Endothelial cell of umbilical vein (primary cell): ENCODE data around the gene ADSL.

Source experiments
- EZH2 ChIP-seq: IDR thresholded peaks from 2 replicates; pipeline ENCODE4 v1.6.1; 2012; ENCODE audit warnings: borderline replicate concordance, low read depth, mild to moderate bottlenecking, moderate library complexity, low read length, inconsistent platforms; ENCODE audit not compliant: severe bottlenecking
- GATA2 ChIP-seq: IDR thresholded peaks from 2 replicates; pipeline ENCODE4 v1.7.0; 2011; ENCODE audit warnings: low read depth, mild to moderate bottlenecking, moderate library complexity, mixed read lengths, low read length; ENCODE audit not compliant: insufficient read length, insufficient read depth
- JUN ChIP-seq: IDR thresholded peaks from 2 replicates; pipeline ENCODE4 v1.6.1; 2011; ENCODE audit warnings: borderline replicate concordance, low read depth; ENCODE audit not compliant: insufficient read length, insufficient read depth
- MYC ChIP-seq: IDR thresholded peaks from one replicate; pipeline ENCODE4 v1.6.1; 2011; ENCODE audit warnings: mild to moderate bottlenecking, low read depth, low read length
- POLR2A ChIP-seq: IDR thresholded peaks from 2 replicates; pipeline ENCODE4 v1.6.1; 2012; ENCODE audit warnings: low read depth, mild to moderate bottlenecking, control low read depth, low read length
- POLR2AphosphoS5 ChIP-seq: IDR thresholded peaks from 2 replicates; pipeline ENCODE4 v1.6.1; 2012; ENCODE audit warnings: low read depth, mild to moderate bottlenecking, control low read depth, low read length, moderate library complexity; ENCODE audit not compliant: insufficient read depth
- TF ChIP-seq, protein P1 (sequence below), 2 donors: IDR thresholded peaks; 1 replicate in 1 of 2; 2 replicates in 1 of 2; pipeline ENCODE4 v1.5.1; 2011; ENCODE audit warnings: low read length in 2 of 2, mild to moderate bottlenecking in 2 of 2, moderate library complexity in 2 of 2, control low read depth in 1 of 2, inconsistent platforms in 1 of 2, low read depth in 1 of 2; ENCODE audit not compliant: insufficient read depth in 1 of 2; ENCODE audit errors: extremely low read depth in 1 of 2
- TF ChIP-seq, protein P2 (sequence below): IDR thresholded peaks from 2 replicates; pipeline ENCODE4 v1.6.1; 2011; ENCODE audit not compliant: insufficient read depth, insufficient read length

DNA sequence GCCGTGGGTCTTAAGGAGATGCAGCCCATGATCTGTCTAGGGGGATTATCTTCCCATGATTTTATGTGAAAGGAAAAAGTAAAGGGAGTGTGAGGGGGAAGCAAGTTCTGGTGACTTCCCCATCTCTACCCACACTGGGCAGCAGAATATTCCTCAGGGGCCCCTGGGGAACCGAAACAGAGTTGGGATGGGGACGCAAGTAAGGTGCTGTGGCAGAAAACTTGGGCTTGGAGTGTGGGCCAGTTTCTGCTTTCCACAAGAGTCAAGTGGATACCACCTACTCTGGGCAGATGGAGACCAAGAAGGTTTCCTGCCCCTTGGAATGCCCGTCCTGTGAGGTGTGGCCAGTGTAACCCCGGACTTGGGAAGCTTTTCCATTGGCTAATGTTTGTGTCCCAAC, 88.4 kb downstream of the ADSL start:
- TF ChIP-seq, protein P1, sequence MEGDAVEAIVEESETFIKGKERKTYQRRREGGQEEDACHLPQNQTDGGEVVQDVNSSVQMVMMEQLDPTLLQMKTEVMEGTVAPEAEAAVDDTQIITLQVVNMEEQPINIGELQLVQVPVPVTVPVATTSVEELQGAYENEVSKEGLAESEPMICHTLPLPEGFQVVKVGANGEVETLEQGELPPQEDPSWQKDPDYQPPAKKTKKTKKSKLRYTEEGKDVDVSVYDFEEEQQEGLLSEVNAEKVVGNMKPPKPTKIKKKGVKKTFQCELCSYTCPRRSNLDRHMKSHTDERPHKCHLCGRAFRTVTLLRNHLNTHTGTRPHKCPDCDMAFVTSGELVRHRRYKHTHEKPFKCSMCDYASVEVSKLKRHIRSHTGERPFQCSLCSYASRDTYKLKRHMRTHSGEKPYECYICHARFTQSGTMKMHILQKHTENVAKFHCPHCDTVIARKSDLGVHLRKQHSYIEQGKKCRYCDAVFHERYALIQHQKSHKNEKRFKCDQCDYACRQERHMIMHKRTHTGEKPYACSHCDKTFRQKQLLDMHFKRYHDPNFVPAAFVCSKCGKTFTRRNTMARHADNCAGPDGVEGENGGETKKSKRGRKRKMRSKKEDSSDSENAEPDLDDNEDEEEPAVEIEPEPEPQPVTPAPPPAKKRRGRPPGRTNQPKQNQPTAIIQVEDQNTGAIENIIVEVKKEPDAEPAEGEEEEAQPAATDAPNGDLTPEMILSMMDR (IDR thresholded peaks at IDR 0.05; ENCODE audit: extremely low read depth in 1 of 2, insufficient read depth in 1 of 2, low read depth in 1 of 2, low read length in 2 of 2) = no peak
- TF ChIP-seq POLR2A (no peak), EZH2 (no peak), JUN (no peak), POLR2AphosphoS5 (no peak), GATA2 (no peak), MYC (no peak)
- TF ChIP-seq, protein P2, sequence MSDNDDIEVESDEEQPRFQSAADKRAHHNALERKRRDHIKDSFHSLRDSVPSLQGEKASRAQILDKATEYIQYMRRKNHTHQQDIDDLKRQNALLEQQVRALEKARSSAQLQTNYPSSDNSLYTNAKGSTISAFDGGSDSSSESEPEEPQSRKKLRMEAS = no peak
